VCaP (cell line): ENCODE measurements around the gene SCGB1D2.

Experiments
- H3K27ac ChIP-seq: fragments of 450-650 bp; 2 replicates; pipeline ENCODE4 v1.5.1; 2017
- TF ChIP-seq, protein P1 (sequence below): fragments of 450-650 bp; conservative IDR thresholded peaks from 2 replicates; pipeline ENCODE4 v1.5.1; 2017; ENCODE audit warnings: mild to moderate bottlenecking, moderate library complexity

The SCGB1D2 gene

DNA sequence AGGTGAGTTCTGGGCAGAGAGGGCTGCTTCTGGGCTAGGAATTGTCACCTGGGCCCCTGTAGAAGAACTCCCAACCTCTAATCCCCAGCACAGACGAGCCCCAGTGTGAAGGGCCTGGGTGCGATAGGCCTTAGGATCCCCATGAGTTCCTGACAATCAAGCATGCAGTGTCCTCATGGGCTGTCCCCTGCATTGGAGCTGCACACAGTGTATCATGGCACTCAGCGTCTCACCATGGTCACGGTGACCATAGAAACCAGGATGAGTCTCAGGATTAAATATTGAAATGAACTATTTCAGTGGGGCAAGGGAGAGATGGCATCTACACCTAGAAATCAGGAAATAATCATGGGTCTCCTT, 33.3 kb upstream of the SCGB1D2 start:
- TF ChIP-seq, protein P1, sequence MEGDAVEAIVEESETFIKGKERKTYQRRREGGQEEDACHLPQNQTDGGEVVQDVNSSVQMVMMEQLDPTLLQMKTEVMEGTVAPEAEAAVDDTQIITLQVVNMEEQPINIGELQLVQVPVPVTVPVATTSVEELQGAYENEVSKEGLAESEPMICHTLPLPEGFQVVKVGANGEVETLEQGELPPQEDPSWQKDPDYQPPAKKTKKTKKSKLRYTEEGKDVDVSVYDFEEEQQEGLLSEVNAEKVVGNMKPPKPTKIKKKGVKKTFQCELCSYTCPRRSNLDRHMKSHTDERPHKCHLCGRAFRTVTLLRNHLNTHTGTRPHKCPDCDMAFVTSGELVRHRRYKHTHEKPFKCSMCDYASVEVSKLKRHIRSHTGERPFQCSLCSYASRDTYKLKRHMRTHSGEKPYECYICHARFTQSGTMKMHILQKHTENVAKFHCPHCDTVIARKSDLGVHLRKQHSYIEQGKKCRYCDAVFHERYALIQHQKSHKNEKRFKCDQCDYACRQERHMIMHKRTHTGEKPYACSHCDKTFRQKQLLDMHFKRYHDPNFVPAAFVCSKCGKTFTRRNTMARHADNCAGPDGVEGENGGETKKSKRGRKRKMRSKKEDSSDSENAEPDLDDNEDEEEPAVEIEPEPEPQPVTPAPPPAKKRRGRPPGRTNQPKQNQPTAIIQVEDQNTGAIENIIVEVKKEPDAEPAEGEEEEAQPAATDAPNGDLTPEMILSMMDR, result no peak
- peak overlapping the region; percentile 73 for H3K27ac ChIP-seq

DNA sequence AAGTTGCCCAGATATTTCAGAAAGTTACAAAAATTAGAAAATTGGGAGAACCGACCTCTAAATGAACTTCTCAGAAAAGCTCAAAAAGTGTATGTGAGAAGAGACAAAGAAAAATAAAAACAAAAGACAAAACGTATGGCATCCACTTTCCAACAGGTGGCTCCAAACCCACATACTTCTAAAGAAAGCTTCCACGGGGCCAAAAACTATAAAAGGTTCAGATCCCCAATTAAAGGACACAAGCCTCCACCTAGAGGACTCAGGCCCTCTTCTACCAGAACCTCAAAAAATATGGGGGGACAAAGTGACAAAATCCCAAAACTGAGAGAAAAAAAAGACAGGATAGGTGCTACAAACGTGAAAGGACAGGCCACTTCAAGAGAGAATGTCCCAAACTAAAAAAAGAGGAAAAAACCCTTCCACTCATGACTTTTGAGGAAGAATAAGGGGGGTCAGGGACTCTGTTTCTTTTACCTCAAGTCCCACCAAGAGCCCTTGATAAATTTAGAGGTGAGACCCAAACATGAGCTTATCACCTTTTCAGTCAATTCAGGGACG, 24.8 kb upstream of the SCGB1D2 start:
- H3K27ac ChIP-seq, result no peak overlapping the region
- TF ChIP-seq, protein P1, result peak; percentile 76

- TF ChIP-seq, protein P1, result no peak
- no peak overlapping the region for H3K27ac ChIP-seq
These were observed 20.5 kb upstream of the SCGB1D2 start for GRCh38 chr11:62221498-62221897.

DNA sequence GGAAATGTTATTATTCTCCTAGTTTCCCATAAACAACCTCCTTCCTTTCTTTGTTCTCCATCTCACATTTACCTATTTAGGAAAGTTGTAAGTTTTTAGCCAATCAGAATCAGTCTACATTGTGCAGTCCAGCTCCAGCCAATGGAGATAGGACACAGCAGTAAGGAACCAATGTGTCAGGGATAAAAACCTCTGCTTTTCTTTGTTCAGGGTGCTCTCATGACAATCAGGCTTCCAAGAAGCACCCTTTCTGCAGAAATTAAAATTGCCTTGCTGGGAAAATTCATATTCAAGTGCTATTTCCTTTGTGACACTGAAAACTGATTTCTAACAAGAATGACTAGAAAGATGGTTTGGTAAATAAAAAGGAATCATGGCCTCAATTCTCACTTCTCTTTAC, 18.9 kb upstream of the SCGB1D2 start:
- TF ChIP-seq, protein P1, result no peak
- H3K27ac ChIP-seq, result no peak overlapping the region

DNA sequence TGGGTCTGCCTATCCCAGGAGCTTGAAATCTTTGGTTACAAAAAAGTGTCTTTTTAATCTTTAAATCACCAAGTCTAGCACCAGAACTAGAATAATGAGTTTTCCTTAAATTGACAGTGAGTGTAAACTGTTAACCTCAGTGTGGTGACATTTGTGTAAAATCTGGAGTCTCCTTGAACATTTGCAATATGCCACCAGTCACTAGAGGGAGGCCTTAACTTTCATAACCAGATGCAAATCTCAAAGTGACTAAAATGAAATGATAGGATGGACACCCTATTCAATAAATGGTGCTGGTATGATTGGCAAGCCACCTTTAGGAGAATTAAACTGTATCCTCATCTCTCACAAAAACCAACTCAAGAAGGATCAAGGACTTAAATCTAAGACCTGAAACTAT, 8.3 kb upstream of the SCGB1D2 start:
- no peak overlapping the region for H3K27ac ChIP-seq
- TF ChIP-seq, protein P1, result peak; percentile 78

- no peak overlapping the region; the same call in 1 of the 2 replicates for H3K27ac ChIP-seq
- TF ChIP-seq, protein P1, result no peak
These were observed 5.9 kb upstream of the SCGB1D2 start for GRCh38 chr11:62236187-62236586.

- H3K27ac ChIP-seq, result peak overlapping the region; percentile 72
- TF ChIP-seq, protein P1, result no peak
These were observed 4.5 kb upstream of the SCGB1D2 start for GRCh38 chr11:62237499-62237898.

DNA sequence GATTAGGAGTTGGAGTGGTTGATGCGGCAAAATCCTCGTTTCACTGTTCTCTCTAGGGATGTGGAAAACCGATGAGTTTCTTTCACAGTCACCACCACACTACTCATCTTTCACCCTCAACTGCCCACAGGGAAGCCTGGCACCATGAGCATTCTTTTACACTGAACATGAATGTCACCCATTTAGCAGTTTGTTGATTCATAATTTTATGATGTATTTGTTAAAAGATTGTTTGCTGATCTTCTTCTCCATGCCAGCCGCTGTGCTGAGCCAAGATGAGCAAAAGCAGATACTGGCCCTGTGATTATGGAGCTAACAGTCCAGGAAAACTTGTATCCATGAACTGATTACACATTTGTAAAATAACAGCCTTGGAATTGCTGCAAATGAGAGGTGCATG, 3.9 kb upstream of the SCGB1D2 start:
- H3K27ac ChIP-seq, result peak overlapping the region; percentile 72
- TF ChIP-seq, protein P1, result no peak
